VCaP (cell line): ENCODE measurements around the gene TCTN2.

Experiments
- H3K27ac ChIP-seq: fragments of 450-650 bp; 2 replicates; pipeline ENCODE4 v1.5.1; 2017
- CTCF ChIP-seq: fragments of 450-650 bp; conservative IDR thresholded peaks from 2 replicates; pipeline ENCODE4 v1.5.1; 2017; ENCODE audit warnings: mild to moderate bottlenecking, moderate library complexity

Gene TCTN2

GRCh38 chr12:123686636-123687190 lies 15.8 kb downstream of the TCTN2 start:
- H3K27ac ChIP-seq, result peak overlapping the region; percentile 98

GRCh38 chr12:123690191-123690840 lies 19.4 kb downstream of the TCTN2 start:
- no peak for TF ChIP-seq CTCF
- H3K27ac ChIP-seq, result peak overlapping the region; percentile 98

More at GRCh38 chr12:123686636-123687190, 15.8 kb downstream of the TCTN2 start:
- TF ChIP-seq CTCF, result no peak

- TF ChIP-seq CTCF, result no peak
- H3K27ac ChIP-seq, result peak overlapping the region; percentile 98
These were observed 25.3 kb downstream of the TCTN2 start for GRCh38 chr12:123696207-123696606.

- TF ChIP-seq CTCF, result peak; percentile 38
- peak overlapping the region; percentile 98 for H3K27ac ChIP-seq
These were observed 25.7 kb downstream of the TCTN2 start for GRCh38 chr12:123696646-123697045.

- no peak for TF ChIP-seq CTCF
These were observed 35.0 kb downstream of the TCTN2 start for GRCh38 chr12:123705935-123706334.

GRCh38 chr12:123707466-123707865 lies 36.6 kb downstream of the TCTN2 start:
- TF ChIP-seq CTCF, result no peak
- no peak overlapping the region for H3K27ac ChIP-seq

More at GRCh38 chr12:123705935-123706334, 35.0 kb downstream of the TCTN2 start:
- no peak overlapping the region for H3K27ac ChIP-seq

GRCh38 chr12:123712780-123713319 lies 41.9 kb downstream of the TCTN2 start:
- TF ChIP-seq CTCF, result no peak
- H3K27ac ChIP-seq, result peak overlapping the region; percentile 81
